CD4-positive, alpha-beta T cell treated with Interleukin-12 subunit alpha and Interleukin-12 subunit beta, for 1 hour (primary cell): ENCODE measurements around the gene DRAP1.
"Not testable (repeated sequence)": the region's sequence is repeated elsewhere in the genome, so short reads cannot be mapped to it uniquely, and the experiment has no call there.

Experiments
- DNase-seq: peaks from one replicate; pipeline ENCODE4 v3.0.0-alpha.2; 2020

DRAP1 gene

DNA sequence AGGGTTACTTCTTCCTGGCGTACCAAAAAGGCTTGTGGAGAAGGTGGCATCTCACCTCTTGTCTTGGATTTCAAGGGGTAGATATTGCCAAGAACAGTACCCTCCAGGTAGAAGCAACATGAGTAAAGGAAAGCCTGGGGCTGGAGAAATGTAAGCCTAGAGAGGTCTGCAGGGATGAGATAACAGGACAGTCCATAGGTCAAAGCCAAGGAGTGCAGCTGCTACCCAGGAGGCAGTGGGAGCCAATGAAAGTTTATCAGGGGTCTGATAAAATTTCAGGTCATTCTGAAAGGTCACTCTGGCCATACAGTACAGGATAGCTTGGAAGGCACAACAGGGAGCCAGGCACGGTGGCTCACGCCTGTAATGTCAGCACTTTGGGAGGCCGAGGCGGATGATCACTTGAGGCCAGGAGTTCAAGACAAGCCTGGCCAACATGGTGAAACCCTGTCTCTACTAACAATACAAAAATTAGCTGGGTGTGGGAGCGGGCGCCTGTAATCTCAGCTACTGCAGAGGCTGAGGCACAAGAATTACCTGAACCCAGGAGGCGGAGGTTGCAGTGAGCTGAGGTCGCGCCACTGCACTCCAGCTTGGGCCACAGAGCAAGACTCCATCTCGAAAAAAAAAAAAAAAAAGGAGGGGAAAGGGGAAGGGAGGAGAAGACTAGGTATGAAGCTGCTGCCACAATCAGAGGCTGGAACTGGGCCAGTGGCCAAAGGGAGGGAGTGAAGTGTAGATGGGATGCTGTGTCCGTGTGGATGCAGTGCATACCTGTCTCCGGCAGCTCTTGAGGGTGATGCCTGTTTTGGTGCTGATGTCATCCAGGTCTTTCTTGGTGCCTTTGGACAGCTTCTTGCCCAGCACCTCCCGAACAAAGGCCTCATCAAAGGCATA is 32.2 kb upstream of the DRAP1 start:
- no peak for DNase-seq

GRCh38 chr11:65887723-65888162 is 31.5 kb upstream of the DRAP1 start:
- no peak for DNase-seq

- DNase-seq = peak; percentile 96
Measured at GRCh38 chr11:65888163-65888814, 30.9 kb upstream of the DRAP1 start, which contains the start of gene FIBP. FIBP (minus strand) TSS chr11:65888471; CDS start chr11:65888418, 53 bp downstream.

DNA sequence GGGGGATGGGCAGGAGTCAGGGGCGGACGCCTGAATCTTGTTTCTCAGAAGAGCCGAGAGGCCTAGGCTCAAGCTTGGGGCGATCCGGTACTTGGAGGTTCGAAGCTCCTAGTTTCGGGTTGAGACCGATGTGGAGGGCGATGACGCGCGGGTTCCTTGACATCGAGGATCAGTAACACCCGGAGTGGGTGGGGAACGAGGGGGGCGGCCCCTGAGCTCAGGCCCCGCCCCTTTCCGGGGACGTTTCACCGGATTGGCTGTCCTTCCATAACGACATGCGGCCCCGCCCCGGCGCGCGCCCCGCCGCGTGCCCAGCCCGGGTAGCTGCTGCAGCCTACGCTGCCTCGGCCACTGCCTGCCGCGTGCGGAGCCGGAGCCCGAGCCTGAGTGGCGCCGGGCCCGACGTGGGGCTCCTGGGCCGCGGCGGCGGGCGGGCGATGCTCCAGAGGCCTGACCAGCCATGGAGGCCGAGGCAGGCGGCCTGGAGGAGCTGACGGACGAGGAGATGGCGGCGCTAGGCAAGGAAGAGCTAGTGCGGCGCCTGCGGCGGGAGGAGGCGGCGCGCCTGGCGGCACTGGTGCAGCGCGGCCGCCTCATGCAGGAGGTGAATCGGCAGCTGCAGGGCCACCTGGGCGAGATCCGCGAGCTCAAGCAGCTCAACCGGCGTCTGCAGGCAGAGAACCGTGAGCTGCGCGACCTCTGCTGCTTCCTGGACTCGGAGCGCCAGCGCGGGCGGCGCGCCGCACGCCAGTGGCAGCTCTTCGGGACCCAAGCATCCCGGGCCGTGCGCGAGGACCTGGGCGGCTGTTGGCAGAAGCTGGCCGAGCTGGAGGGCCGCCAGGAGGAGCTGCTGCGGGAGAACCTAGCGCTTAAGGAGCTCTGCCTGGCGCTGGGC is 28.7 kb upstream of the DRAP1 start, which contains the start of gene CCDC85B:
Gene CCDC85B, plus strand, starts transcription at position 350 of the 895 bp plus-strand sequence. Its CDS starts 111 bp downstream, at position 461.
- peak; percentile 98 for DNase-seq

- DNase-seq = peak; percentile 46
Measured at GRCh38 chr11:65891219-65892136, 27.7 kb upstream of the DRAP1 start.

- not testable (repeated sequence) for DNase-seq
Measured at GRCh38 chr11:65892137-65892540, 27.1 kb upstream of the DRAP1 start.

DNA sequence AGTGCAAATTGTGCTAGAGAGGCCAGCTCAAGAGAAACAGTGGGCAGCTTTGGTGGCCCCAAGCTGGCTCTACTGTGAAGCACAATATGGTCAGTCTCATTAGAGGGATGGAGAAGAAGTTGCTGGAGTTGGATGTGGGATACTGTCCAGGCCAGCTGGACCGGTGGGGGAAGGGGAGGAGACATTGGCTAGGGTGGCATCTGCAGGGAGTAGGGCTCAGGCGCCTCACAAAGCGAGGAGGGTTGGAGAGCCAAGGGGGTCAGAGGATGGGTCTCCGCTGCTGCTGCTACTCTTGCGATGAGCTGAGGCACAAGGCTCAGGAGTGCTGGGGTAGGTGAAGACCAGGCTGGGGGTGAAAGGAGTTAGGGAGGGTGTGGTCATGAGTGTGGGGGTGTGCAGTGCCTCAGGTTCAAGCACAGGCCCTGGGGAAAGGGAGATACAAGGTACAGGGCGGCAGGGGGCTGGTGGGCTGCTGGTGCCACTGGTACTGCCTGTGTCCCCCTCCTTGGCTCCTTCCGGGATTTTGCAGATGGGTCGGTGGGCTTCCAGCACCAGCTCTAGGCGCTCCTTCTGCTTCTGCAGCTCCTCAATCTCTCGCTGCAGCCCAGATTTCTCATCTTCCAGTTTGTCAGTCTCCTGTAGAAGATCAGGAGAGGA is 26.4 kb upstream of the DRAP1 start:
- DNase-seq = no peak

GRCh38 chr11:65894034-65894591 is 25.1 kb upstream of the DRAP1 start:
- DNase-seq = peak; percentile 54

DNA sequence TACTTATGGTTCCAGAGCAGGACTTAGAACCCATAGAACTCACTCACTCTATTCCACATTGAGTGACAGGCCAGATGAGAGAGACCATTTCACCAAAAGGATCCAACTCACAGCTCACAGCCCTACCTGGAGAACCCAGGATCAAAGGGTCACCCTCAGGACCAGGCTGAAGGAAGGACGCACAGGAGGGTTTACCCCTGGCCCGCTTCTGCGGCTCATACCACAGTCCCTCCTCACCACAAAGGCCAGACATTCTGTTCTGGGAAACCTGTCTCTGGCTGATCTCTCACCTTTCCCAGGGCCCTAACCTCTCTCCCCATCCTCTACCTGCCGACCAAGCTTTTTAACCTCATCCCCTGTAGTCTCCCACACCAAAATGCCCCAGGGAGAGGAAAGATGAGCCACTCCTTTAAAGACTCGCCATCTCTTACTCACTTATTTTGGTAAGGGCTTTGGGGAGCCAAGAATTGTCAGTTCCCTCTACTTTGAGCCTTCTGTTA is 23.7 kb upstream of the DRAP1 start:
- DNase-seq = no peak

- no peak for DNase-seq
Measured at GRCh38 chr11:65896034-65896999, 22.9 kb upstream of the DRAP1 start.

GRCh38 chr11:65897020-65897471 is 22.2 kb upstream of the DRAP1 start:
- no peak for DNase-seq

DNA sequence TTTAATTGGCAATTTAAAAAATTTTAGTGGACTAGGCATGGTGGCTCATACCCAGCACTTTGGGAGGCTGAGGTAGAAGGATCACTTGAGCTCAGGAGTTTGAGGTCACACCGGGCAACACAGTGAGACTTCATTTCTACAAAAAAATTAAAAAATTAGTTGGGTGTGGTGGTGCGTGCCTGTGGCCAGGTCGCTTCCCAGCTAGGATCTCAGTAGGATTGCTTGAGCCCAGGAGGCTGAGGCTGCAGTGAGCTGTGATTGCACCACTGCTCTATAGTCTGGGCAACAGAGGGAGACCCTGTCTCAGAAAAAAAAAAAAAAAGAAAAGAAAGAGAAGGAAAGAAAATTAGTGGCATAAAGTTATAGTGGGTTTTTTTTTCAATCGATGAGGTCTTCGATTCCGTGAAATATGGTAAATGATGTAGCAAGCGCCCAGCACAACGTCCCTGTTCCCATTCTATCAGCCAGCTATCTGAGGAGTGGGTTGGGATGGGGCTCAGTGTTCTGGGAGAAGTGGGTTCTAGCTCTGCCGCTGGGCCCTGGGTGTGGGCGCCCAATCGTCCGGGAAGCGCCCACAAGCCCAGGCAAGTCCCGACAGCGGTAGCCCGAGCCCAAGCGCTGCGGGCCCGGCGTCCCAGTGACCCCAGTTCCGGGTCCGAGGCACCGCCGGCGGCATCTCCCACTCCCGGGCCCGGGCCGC is 20.4 kb upstream of the DRAP1 start:
- DNase-seq = no peak

GRCh38 chr11:65899356-65900124 is 19.7 kb upstream of the DRAP1 start:
- peak; percentile 61 for DNase-seq

- DNase-seq = peak; percentile 97
Measured at GRCh38 chr11:65900125-65900898, 18.9 kb upstream of the DRAP1 start, which contains the start of gene FOSL1. FOSL1 (minus strand) TSS chr11:65900388; CDS start chr11:65900339, 49 bp downstream.

DNA sequence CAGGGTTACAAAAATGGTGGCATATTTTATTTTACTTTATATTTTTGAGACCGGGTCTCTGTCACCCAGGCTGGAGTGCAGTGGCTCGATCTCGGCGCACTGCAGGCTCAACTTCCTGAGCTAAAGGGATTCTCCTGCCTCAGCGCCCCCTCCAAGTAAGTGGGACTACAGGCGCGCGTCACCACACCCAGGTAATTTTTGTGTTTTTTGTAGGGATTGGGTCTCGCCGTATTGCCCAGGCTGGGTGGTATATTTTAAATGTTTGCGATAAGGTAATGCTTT is 18.4 kb upstream of the DRAP1 start:
- DNase-seq = no peak

- no peak for DNase-seq
Measured at GRCh38 chr11:65903068-65903481, 16.2 kb upstream of the DRAP1 start.

GRCh38 chr11:65903715-65904114 is 15.5 kb upstream of the DRAP1 start:
- DNase-seq = no peak
